GM21367 (cell line): ENCODE measurements around the gene TLE7.

ENCODE experiments used
- ATAC-seq: cut with Tn5 transposase; IDR thresholded peaks from one replicate; pipeline ENCODE4 v1.9.1; 2021; ENCODE audit not compliant: unreplicated experiment

TLE7 gene

GRCh38 chr16:71442051-71442440, at the start of gene TLE7:
Gene TLE7, minus strand, starts transcription at chr16:71442054. Its CDS starts 8,730 bp downstream, at chr16:71433324.
- no peak for ATAC-seq

GRCh38 chr16:71491054-71491453, 49.2 kb upstream of the TLE7 start:
- ATAC-seq: no peak

- no peak for ATAC-seq
Measured at GRCh38 chr16:71490361-71490760, 48.5 kb upstream of the TLE7 start.

DNA sequence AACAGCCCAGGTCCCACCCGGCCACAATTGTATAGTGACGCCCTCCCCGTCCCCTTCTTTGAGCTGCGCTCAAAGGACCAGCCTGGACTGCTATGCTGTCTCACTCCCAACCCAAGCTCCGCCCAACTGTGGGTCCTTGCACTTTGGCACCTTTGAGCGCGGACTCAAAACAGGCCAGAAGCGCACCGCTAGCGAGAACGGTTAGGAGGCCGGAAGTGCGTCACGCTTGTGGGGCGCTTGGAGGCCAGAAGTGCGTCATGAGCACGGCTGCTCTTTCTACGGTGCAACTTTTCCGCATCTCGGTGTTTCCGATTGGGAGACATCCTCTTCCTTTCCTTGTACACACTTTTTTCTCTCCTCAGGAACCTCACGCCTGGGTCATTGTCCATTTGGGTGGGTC, 47.3 kb upstream of the TLE7 start, which contains the start of gene ZNF19:
Gene ZNF19, minus strand, starts transcription at position 203 of the 400 bp plus-strand sequence. CDS start 7,210 bp downstream, outside the sequence.
- no peak for ATAC-seq

- ATAC-seq: peak; percentile 79
Measured at GRCh38 chr16:71484006-71484893, 42.4 kb upstream of the TLE7 start.

- ATAC-seq: no peak
Measured at GRCh38 chr16:71482569-71482968, 40.7 kb upstream of the TLE7 start.

DNA sequence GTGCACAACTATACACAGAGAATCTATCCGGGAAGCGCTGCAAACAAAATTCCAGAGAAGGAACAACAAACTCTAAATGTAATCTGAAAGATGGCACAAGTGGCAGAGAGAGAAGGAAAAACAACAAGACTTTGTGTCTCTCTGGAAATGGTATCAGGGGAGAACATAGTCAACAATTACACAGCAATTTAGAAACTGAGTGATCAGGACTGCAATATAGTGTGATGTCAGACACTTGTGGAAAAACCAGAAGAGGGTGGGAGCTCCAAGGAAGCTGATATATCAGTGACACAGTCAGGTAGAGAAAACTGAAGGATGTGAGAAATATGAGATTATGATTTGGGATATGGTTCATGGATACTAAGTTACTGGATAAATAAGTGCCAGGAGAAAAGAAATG, 39.1 kb upstream of the TLE7 start:
- ATAC-seq: no peak

- no peak for ATAC-seq
Measured at GRCh38 chr16:71479420-71479819, 37.6 kb upstream of the TLE7 start.

GRCh38 chr16:71476457-71477124, 34.7 kb upstream of the TLE7 start:
- no peak for ATAC-seq

GRCh38 chr16:71474864-71475263, 33.0 kb upstream of the TLE7 start:
- ATAC-seq: no peak

- no peak for ATAC-seq
Measured at GRCh38 chr16:71473891-71474290, 32.0 kb upstream of the TLE7 start.

DNA sequence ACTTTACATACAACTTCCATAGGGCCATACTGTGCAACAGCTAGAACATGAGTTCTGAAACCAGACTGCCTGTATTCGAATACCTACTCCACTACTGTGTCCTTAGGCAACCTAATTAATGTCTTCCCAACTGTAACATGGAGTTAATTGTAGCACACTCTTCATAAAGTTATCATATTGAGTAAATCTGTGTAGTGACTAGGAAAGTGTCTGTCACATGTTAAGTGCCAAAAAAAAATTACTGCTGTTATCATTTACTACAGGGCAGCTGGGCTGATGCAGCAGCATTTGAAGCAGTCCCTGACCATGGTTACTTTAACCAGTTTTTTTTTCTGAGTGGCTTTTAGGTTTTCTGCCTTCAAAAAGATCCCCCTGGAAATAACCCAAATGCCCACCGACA, 31.1 kb upstream of the TLE7 start:
- no peak for ATAC-seq

- no peak for ATAC-seq
Measured at GRCh38 chr16:71472051-71472450, 30.2 kb upstream of the TLE7 start.

- ATAC-seq: no peak
Measured at GRCh38 chr16:71467810-71468209, 26.0 kb upstream of the TLE7 start.

DNA sequence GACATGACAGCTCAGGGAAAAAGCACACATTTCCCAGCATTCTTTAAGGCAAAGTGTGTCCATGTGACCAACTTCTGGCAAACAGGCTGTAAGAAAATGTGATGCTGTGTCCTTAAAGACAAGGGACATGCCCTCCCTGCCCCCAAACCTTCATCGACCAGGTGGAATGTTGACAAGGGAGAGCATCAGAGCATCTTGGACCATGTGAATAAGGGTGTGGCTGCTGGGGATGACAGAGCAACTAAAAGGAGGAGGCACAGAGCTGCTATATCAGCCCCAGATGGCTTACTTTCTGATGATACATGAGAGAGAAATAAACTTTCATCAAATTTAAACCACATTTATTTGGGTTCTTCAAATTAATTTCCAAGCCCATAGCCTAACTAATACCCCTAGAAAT, 22.4 kb upstream of the TLE7 start:
- no peak for ATAC-seq

- ATAC-seq: peak; percentile 92
Measured at GRCh38 chr16:71461686-71462648, 20.1 kb upstream of the TLE7 start, which contains the start of gene ZNF23. Gene ZNF23, minus strand, starts transcription at chr16:71462247. Its CDS starts 5,451 bp downstream, at chr16:71456796.

GRCh38 chr16:71460941-71461340, 19.1 kb upstream of the TLE7 start:
- no peak for ATAC-seq

GRCh38 chr16:71460236-71460635, 18.4 kb upstream of the TLE7 start:
- ATAC-seq: no peak

- ATAC-seq: no peak
Measured at GRCh38 chr16:71459510-71459909, 17.7 kb upstream of the TLE7 start.

GRCh38 chr16:71456801-71457200, 14.9 kb upstream of the TLE7 start:
- no peak for ATAC-seq

- ATAC-seq: no peak
Measured at GRCh38 chr16:71453036-71453435, 11.2 kb upstream of the TLE7 start.
